Left colon (tissue), 2 donors: ENCODE data around the gene RACK1. TPM values are rescaled to one million over a fixed set of nuclear protein-coding genes. Genes with fewer than 3 reads are reported as not detected.
A peak's percentile ranks its signal among the peaks of the same experiment; 100 is the strongest.

Source experiments
- ATAC-seq: fragments of 200-7000 bp; cut with Tn5 transposase; one replicate; pipeline ENCODE4 v1.9.1; 2020; ENCODE audit warnings: mild to moderate bottlenecking, moderate library complexity
- DNase-seq, 2 donors: peaks; one replicate each; pipeline ENCODE4 v3.0.0-alpha.2; 2020
- intact Hi-C, 2 donors: fragments of 100-400 bp; cut with DNase I in 1 of 2; cut with micrococcal nuclease in 1 of 2; formaldehyde crosslinking; loops; one replicate each; pipeline versions ENCODE4 v1.11.2 to v1.14.0; 2022; cut with DNase I, micrococcal nuclease
- total RNA-seq, 2 donors: library from RNA; stranded (reverse); fragmentation: NEBNext Ultra II Directional; extraction: Animal tissue kit (Norgen Biotek cat#: 25700); gene quantifications; one replicate each; pipeline ENCODE4 v1.2.1, GENCODE V29; 2021
- donor health status: DM: no; HTN: no; CAD: no.
- donor health status: DM: yes; HTN: yes; CAD: no.

The RACK1 gene
- total RNA-seq, 2 donors from 2014 or later: 1,192 to 1,207 TPM

DNA sequence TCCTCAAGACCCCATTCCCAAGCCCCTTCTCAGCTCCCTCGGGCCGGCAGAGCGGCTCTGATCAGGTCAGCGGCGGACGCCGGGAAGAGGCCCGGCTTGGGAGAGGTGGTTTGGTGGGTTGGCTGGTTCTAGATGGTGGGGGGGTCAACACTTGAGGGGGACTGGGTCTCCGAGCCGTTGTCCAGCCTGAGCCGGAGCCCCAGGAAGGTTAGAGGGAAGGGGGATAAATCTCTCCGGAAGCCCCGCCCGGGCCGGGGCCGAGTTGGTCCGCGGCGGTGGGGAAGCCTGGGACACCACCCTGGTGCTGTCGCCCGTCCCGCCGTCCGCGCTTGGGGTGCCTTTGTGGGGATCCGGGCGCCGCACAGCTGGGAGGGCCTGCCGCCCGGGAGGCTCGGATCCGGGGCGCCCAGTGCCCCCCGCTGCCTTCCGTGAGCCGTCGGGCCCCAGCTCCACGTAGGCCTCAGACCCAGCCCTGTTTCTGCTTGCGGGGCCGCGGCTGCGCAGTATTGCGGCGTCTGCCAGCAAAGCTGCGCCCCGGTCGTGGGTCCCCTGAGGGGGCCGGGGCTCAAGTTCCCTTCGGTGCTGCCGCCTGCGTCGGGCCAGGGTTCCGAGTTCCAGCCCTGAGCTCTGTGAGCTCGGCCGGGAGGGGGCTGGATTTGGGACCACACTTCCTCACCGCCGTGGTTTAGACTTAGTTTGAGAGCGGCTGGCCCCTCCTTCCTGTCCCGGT is 17.8 kb upstream of the RACK1 start:
- intact Hi-C loops: no loop called here
- DNase-seq (peak; percentile 81 to 86), ATAC-seq (peak; percentile 69)

DNA sequence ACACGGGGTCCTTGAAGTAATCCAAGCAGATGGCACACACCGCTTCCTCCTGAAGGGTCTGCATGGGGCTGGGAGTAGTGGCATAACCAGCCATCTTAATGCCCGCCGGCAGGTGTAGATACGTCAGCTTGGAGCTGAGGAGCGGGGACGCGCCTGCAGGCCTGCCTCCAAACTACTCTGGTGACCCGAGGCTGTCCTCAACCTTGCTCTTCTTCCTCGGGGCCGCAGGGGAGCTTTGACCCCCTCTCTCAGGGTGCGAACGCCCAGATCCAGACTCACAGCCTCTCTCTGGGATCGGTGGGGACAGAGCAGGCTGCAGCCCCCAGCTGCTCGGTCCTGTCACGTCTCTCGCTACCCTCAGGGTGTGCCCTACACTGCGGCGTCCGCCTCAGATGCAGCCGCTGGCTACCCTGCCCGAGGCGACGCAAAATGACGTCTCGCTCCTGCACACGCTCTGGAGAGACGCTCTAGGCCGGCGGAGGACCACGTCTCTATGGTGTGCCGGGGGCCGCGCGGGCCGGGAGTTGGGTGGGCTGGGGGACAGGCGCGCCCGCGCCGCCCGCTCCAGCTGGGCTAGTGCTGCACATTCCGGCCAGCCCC is 17.1 kb upstream of the RACK1 start, which contains the start of gene TRIM52:
Gene TRIM52, minus strand, starts transcription at position 424 of the 600 bp plus-strand sequence. Its CDS starts 330 bp downstream, at position 94.
- intact Hi-C loops: no loop called here
- ATAC-seq: peak; percentile 87
- peak; percentile 94 to 95 for DNase-seq

DNA sequence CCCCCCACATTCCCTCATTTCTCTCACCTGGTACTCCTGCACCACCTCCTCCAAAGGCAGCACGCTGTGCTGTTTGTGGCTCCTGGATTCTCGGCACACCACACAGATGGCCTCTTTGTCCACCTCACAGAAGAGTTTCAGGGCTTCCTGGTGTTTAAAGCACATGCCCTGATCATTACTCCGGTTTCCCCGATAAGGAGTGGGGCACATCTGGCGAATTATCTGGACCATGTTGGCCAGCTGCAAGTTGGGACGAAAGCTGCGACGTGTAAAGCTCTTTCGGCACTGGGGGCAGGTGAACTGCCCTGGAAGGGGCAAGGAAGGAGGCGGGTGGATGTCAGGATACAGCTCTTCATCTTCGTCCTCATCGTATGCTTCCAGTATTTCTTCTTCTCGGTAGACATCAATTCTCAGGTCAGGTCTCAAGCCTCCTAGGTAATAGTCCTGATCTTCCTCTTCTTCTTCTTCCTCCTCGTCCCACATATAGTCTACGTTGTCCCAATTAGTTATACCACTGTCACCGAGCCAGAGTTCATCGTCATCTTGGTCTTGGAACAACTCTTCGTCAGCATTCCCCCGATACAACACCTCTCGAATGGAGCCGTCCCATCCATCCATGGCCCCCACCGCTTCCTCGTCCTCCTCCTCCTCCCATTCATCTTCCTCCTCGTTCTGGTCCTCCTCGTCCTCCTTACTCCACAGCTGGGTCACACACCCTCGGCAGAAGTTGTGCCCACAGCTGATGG is 16.4 kb upstream of the RACK1 start:
- DNase-seq (no peak), ATAC-seq (no peak)
- intact Hi-C loops: no loop called here

DNA sequence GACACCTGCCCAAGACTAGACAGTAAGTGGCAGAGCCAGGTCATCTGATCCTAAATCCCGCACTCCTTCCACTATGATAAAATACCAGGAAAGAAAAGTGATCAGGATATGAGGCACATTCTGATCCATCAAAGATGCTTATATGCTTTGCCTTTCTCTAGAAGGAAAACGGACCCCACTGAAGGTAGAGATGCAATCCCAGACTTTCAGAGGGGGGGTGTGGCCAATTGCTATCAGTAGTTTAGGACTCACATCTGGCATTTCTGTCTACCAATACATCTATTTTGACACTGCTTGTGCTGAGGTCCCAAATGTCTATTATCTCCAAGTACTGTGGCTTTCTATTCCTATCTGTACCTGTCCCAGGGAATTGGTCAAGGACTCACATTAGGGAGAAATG is 15.6 kb upstream of the RACK1 start:
- no peak for DNase-seq
- intact Hi-C loops: no loop called here
- ATAC-seq: no peak

DNA sequence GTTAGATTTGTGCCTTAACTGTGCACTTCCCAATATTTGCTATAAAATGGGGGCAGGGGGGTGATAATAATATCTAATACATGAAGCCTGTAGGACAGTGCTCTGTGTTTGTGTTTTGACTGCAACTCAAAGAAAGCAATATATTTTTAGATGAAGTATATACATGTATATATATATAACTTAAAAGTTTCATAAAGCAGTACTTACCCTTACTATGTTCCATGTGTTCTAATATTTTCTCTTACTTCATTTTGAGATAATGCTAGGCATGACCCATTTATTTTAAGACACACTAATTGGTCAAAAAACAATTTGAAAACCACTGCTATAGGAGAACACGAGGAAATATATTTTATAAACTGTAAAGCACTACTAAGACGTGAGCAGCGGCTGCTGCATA is 14.9 kb upstream of the RACK1 start:
- DNase-seq (no peak), ATAC-seq (no peak)
- intact Hi-C loops: no loop called here

DNA sequence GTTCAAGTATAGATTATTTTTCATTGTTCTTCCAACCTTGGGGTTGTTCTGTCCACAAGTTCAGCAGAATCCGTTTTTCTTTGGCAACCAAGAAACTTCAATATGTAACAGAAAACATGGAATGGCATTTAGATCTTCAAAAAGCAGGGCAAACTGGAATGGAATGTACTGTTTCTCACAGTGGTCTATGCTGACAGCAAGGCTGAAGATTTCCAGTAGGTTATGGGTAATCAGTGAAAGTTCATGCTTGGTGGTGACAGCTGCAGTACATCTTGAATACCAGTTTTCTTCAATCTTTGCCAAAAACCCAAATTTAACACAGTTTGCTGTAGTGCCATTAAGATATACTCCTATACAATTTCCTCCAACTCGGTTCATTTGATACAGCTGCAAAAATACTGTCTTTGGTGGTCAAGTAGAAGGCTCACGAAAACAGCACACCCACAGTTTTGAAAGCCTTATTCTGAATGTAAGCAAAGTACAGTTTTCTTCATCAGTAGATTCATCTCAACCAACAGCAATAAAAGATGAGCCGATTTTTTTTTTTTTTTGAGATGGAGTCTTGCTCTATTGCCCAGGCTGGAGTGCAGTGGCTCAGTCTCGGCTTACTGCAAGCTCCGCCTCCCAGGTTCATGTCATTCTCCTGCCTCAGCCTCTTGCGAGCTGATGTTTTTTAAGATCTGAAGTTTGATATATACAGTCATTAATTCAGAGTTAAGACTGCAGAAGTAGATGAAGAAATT is 12.3 kb upstream of the RACK1 start:
- no peak for ATAC-seq
- no peak for DNase-seq
- intact Hi-C loops: no loop called here

DNA sequence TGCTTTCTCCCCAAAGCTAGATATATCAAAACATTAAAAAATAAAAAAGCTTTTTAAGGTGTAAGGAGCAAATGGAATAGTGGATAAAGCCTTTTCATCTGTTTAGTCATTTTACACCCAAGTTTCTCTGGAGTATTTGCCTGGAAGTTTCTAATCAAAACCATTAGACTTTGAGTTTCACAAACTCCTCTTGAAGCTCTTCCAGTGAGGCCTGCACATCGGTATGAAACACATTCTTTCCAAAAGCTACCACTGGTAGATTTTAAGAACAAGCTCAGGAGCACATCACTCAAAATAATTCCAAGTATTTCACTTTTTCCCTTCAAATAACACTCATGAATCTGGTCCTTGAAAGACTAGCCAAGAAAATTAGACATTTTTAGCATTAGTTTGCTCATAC is 11.6 kb upstream of the RACK1 start:
- intact Hi-C loops: no loop called here
- no peak for DNase-seq

DNA sequence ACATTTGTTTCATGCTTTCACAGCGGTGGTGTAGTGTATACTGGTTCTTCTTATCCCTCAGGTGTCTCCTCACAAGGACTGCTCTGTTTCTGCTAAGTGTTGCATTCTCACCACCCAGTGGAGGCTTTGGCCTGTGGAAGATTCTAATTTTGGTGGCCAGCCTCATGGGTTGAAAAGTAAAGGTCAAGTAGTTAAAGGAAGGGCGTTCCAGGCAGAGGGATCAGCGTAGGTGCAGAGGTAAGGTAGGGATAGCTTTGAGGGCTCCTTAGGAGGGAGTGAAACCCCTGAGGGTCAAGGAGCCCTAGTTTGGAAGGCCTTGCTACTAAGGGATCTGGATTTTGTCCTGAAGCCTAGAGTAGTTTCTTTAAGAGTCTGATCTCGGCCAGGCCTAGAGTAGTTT is 4.6 kb upstream of the RACK1 start:
- intact Hi-C loops: loop anchor here in 1 of 2 donors (10.0 kb wide), 1 partner anchor 63 kb away; no protein-coding TSS in a partner anchor
- no peak for ATAC-seq
- DNase-seq: no peak

More for the DNA sequence above, 11.6 kb upstream of the RACK1 start:
- no peak for ATAC-seq

DNA sequence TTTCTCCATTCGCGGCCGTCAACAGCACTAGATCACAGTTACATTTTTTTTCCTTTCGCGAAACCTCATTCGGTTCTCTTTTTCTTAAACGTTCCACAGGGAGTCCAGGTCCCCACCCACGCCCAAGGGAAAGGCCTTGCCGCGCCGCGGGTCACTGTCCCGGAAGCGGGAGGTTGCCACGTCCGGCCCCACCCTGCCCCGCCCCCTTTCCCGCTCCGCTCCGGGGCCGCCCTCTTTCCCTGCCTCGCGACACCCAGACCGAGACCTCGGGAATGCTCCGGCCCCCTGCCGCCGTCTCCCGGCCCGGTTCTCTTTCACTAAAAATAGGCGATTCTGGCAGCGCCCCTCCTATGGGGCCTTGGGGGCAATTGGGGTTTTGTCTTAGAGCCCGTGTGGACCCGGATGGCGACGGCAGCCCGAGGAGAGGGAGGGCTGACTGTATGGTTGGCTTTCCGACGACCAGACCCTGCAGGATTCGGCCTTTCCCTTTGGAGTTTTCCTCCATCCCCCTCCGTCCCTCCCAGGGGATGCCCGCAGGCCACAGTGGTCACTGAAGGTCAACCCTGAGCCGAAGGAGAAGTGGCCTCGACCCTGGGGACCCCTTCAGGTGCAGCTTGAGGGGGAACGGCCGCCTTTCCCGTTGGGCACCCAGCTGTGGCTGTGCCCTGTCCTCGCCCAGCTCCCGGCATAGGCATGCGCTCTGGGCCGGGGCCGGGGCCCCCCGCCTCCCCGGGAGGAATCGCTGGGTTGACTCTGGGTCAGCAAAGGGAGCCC is 2.8 kb upstream of the RACK1 start:
- intact Hi-C loops: loop anchor here in 1 of 2 donors (10.0 kb wide), 1 partner anchor 62 kb away; no protein-coding TSS in a partner anchor
- DNase-seq: peak; percentile 92
- peak; percentile 78 for ATAC-seq

DNA sequence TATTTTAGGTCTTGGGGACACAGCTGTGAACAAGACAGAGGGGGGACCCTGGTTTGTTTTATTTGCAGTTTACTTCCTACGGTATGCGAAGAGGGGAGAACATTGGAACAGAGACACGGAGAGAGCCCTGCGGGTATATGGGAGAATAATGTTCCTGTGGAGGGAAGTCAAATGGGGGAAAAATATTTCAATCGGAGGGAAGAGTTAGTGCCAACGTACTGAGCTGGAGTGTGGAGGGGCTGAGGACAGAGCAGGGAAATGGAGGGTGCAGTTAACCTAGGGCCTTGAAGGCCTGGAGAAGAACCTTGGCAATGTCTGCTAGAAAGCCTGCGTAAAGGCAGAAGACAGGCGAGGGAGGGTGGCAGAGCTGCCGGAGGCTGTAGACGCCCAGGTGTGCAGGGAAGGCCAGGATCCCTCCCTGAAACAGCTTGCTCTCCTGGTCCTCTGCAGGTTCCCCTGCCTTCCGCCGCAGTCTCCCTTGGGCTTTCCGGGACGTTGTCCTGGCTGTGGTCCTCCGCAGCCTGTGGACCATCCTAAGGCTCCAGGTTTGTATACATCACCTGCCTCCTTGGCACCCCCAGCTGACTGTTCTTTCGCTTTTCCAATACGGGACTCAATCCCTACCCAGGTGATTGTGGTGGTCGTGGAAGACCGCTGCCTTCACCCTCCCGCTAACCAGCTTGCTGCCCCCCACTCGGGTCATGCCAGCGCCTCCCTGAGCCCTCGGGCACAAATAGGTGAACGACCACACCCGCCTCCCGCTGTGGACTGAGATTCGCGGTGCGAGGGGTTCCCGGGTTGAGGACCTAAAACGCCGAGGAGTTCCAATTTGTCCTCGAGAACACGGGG is 1.9 kb upstream of the RACK1 start:
- ATAC-seq (peak; percentile 1), DNase-seq (peak in 1 of 2 donors; percentile 54)
- intact Hi-C loops: loop anchor here in 1 of 2 donors (10.0 kb wide), 1 partner anchor 61 kb away; no protein-coding TSS in a partner anchor

DNA sequence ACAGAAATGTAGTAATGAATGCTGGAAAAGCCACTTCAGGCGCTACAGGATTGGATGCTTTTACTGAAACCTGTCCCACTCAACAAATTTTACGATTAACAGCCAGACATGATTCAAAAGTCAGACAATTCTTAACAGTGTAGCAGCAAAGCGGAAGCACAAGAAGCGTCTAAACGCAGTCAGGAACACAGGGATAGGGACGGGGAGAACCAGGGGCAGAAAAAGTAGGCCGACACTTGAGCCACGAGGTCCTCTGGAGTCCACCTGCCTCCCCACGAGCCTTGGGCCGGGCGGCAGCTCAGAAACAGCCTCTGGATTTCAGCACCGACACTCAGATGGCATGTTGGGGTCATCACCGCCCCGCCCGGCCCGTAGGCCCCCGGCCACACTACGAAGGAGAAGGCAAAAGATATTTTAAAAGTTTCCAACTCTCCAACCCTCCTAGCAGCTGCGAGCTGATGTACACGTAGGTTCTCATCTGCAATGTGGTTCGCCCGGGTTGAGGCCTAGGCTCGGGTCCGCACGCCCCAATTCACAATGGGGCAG is 615 bp downstream of the RACK1 start:
- intact Hi-C loops: loop anchor here in 1 of 2 donors (10.0 kb wide), 1 partner anchor 58 kb away; no protein-coding TSS in a partner anchor
- no peak for DNase-seq
- peak; percentile 5 for ATAC-seq

DNA sequence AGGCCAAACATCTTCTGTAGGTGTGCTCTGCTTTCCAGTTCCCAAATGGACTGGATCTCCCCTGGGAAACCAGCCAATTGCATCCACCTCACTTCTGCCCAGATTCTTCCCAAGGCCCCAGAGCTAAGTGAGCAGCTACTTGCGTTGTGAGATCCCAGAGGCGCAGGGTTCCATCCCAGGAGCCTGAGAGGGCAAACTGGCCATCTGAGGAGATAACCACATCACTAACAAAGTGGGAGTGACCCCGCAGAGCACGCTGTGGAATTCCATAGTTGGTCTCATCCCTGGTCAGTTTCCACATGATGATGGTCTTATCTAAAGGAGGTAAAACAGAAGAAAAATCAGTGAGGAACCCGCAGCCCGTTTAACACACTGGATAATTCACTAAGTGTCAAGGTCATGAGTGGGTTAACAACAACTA is 1.7 kb downstream of the RACK1 start:
- no peak for DNase-seq
- intact Hi-C loops: loop anchor here in 1 of 2 donors (10.0 kb wide), 1 partner anchor 57 kb away; no protein-coding TSS in a partner anchor
- no peak for ATAC-seq

DNA sequence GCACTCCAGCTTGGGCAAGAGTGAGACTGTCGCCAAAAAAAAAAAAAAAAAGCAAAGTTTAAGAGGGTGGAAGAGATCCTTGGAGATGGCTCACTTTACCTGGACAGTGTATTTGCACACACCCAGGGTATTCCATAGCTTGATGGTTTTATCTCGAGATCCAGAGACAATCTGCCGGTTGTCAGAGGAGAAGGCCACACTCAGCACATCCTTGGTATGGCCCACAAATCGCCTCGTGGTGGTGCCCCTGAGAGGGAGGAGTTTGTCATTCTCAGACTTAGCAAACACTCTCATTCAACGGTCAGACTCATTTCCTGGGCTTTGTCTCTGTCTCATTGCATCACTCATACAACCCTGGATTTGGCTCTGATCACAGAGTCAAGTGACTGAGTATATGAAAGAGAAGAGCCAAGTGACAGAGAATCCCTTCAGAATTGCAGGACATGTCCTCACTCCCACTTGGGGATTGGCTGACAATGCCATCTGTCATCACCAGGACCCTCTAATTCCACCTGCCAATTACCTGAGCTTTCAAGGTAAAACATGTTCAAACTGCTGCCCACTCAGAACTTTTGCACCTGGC is 2.2 kb downstream of the RACK1 start:
- DNase-seq: no peak
- no peak for ATAC-seq
- intact Hi-C loops: loop anchor here in 1 of 2 donors (10.0 kb wide), 1 partner anchor 57 kb away; no protein-coding TSS in a partner anchor

DNA sequence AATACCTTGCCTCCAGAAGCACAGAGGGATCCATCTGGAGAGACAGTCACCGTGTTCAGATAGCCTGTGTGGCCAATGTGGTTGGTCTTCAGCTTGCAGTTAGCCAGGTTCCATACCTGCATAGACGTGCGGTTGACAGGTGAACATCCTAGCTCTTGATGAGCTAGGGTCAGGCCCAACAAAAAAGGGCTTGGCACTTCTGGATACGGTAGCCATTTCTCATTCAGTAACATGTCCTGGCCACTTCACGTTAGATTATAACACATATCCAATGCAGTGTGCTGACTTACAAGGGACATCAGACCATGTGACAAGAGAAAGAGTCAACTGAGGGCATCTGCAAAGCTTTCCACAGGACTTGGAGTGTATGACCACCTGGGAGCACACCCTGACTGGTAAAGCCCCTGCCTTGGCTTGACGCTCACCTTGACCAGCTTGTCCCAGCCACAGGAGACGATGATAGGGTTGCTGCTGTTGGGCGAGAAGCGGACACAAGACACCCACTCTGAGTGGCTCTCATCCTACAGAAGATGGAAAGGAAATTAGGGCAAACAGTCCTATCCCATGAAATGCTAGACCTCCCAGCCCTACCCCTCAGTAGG is 4.5 kb downstream of the RACK1 start:
- ATAC-seq (no peak), DNase-seq (no peak)
- intact Hi-C loops: no loop called here

DNA sequence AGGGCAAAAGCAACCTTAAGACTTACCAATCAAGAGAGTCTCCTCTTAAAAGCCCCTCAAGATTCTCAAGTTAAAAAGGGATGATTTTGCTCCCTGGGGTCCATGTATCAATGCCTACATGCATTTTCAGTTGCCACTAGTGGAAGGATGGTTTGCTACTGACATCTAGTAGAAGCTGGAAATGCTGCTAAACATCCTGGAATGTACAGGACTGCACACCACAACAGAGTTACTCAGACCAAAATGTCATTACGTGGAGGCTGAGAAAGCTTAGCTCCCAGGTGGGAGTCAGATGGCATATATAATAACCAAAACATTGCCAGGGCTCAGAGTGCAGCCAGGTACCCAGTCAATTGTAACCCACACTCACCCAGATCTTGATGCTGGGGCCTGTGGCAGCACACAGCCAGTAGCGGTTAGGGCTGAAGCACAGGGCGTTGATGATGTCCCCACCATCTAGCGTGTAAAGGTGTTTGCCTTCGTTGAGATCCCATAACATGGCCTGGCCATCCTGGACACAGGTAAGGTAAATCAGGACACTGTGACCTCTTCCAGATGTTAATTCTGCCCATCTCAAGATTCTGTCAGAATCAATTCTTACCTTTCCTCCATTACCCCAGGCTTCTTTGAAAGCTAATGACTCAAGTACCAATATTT is 5.8 kb downstream of the RACK1 start:
- ATAC-seq: no peak

More for the DNA sequence above, 5.8 kb downstream of the RACK1 start:
- intact Hi-C loops: no loop called here
- no peak for DNase-seq
